Central memory CD4-positive, alpha-beta T cell (primary cell): ENCODE measurements around the gene FILIP1L.

Experiments used
- DNase-seq: peaks from one replicate; pipeline ENCODE4 v3.0.0; 2022
- total RNA-seq, 3 experiments: gene quantifications; one replicate each; lab custom pipeline; 2026; lab: John Stamatoyannopoulos, UW

FILIP1L gene
- 0.04 to 0.39 (median 0.05) reads per million in 3 experiments for total RNA-seq

GRCh38 chr3:100114413-100115030, at the start of gene FILIP1L:
Gene FILIP1L, minus strand, starts transcription at chr3:100114501.
- DNase-seq, result no peak

- no peak for DNase-seq
Measured at GRCh38 chr3:100163787-100164186, 49.5 kb upstream of the FILIP1L start.

DNA sequence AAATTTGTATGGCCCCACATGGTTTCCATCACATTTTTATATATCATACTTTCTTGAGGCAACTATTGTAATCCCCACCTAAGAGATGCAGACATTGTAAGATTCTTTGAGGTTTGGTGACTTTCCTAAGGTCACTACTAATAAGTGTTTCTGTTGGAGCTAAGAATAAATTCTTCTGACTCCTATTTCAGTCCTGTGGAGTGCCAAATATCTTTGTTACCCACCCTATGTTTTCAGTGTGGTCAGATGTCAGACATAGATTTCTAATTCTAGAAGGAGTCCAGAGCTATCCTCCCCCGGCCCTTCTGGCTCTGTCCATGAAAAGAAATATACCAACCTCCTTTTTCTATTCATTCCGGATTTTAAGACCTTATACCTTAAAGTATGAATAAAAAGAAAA, 46.2 kb upstream of the FILIP1L start:
- no peak for DNase-seq

DNA sequence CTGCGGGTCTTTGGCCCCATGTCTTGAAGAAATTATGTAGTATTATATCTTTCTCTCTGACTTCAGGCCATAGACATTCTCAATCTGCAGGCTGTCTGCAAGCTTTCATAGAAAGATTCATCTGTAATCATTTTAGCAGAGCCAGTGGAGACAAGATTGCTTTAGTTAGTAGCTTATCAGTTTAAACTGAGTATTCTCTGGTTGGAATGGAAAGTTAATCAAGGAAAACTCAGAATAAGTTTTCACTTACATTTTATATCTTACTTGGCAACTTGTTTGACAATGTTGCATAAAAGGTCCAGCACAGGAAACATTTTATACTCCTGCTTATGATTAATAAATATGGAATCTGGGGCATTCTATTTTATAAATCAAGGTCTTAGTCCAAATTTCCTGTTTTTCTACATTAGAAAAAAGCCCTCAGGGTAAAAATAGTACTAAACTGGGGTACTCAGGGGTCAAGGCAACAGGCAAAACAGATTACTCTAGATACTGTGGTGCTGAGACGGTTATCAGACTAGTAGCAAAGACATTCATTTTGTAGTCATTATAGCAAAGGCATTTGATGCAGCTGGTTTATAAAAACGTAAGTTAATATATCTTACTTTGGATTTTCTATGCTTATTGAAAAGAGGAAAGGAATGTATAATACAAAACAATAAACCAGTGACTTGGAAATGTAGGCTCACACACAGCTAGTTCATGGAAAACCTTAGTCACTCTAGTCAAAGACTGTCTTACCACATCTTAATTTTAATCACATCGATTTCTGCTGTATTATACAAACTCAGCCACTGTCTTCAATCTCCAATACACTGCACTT, 45.2 kb upstream of the FILIP1L start:
- DNase-seq, result no peak

DNA sequence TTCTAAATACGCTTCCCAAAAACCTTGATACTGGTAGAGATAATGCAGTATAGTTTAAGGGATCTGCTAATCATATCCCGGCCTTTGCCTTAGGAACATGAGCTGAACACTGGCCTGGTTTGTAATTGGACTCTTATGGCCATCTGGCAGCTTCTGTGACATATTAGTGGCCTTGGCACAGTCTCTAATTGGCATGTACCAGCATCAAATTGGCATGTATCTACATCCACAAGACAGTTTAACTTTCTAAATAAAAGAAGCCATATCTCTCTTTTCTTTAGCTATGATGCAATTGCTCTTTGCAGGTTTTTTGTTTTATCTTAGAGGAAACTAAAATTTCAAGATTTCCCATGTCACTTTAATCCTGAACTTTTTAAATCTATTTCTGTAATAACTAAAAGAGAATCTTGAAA, 44.6 kb upstream of the FILIP1L start:
- no peak for DNase-seq

GRCh38 chr3:100157685-100158084, 43.4 kb upstream of the FILIP1L start:
- no peak for DNase-seq

- no peak for DNase-seq
Measured at GRCh38 chr3:100155590-100155989, 41.3 kb upstream of the FILIP1L start.

- DNase-seq, result no peak
Measured at GRCh38 chr3:100155128-100155527, 40.8 kb upstream of the FILIP1L start.

DNA sequence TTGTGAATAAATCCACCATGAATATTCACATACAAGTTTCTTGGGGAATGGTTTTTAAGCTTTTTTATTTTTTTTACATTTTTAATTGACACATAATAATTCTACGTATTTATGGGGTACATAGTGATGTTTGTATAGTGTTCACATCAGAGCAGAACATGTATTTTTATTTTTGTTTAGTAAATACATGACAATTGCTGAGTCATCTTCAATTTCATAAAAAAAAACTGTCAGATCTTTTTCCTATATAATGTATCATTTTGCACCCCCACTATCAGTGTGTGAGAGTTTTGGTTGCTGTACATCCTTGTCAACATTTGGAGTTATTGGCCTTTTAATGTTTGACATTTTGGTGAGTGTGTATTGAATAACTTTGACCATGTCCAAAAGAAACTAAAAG, 39.9 kb upstream of the FILIP1L start:
- DNase-seq, result no peak

- DNase-seq, result no peak
Measured at GRCh38 chr3:100151024-100151707, 36.9 kb upstream of the FILIP1L start.

DNA sequence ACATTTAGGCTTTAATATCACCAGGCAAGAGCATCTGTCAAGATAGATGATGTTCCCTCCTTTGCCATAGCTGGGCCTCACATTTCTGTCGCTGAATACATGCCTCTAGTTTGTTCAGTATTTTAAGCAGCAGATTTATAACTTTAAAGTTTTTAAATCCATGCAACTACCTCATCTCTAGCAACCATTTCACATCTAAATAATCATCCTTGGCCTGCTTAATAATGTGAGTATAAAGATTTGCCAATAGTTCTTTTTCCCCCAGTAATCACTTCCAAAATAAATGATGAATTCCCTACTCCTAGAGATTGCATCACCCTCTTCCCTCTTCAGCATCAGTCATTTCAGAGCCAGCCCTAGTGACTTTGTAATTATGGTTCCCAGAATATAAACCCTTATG, 36.2 kb upstream of the FILIP1L start:
- DNase-seq, result no peak

DNA sequence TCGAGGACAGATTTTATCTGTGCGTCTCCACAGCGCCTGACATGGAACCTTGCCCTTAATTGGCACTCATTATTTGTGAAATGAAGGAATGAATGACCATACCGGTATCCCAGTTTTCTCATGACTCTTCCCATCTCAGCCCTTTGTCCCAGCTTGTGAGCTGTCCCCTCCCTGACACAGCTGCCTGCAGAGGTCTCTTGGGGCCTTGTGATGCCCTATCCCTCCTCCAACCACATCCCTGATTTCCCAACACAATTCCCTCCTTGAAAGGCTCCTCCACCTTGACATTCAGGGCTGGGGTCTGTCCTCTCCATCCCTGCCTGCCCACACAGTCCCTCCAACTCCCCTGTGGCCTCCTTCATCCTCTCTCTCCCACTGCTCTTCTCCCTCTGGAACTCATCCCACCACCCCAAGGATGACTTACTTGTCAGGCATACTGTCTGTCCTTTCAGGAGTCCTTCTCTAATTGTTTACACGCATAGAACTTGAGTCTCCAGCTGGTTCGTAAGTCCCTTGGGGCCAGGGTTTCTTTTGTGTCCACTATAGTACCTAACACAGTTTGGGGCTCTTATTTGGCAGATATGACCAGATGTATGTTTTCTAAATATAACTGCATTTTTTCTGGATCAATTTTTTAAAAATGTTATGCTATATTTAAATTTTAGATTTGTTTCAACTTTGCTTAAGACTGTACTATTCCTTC, 35.6 kb upstream of the FILIP1L start:
- DNase-seq, result no peak

DNA sequence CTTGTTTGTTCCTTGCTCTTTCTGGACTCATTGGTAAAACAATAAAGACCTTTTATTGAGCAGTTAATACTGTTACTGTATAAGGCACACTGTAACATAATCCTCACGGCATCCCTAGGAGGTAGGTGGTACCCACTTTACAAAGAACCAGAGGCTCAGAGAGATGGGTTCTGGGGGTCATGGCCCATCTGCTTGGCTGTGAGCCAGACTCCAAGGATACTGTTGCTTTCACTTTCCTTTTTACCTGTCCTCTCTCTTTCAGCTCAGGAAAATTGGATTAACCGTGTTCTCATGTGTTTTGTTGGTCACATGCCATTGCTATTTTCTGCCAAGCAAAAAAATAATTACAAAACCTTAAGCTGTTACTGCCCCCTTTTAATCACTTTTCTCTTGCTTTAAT, 34.8 kb upstream of the FILIP1L start:
- DNase-seq, result no peak

- no peak for DNase-seq
Measured at GRCh38 chr3:100144255-100144866, 30.1 kb upstream of the FILIP1L start.

GRCh38 chr3:100141586-100141985, 27.3 kb upstream of the FILIP1L start:
- DNase-seq, result no peak

DNA sequence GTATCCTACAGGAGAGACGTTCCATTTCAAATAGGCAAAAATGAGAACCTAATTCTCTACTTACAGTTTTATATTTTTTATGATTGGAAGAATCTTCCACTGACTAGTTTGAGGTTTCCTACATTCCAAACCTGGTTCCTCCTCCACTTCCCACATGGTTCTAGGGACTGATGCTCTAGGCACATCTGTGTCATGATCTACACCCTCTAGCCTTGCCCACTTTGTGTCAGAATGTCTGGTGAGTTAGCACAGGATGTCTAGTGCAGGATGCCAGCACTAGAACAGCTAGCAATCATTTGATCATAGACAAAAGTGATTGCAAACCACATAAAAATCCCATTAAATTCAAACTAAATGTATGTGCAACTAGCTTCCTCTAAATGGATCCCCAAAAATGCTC, 26.7 kb upstream of the FILIP1L start:
- no peak for DNase-seq

DNA sequence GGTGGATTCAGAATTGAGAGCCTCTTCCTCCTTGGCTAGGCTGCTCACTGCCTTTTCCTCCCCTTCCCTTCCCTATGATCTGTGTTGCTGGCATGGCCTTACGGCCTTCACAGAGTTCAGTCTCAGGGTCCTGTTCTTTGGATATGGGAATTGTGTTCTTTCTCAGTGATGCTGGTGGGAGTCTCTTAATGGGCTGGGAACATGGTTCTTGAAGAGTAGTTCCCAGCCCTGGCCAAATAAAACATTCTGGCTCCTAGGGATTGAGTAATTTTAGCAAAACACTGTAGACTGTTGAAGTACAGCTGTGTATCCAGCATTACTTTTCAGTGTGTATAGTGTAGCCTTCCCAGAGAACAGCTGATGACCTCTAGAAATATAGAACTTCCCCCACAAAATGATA, 22.6 kb upstream of the FILIP1L start:
- DNase-seq, result no peak

- DNase-seq, result no peak
Measured at GRCh38 chr3:100131241-100131640, 16.9 kb upstream of the FILIP1L start.

- no peak for DNase-seq
Measured at GRCh38 chr3:100129941-100130340, 15.6 kb upstream of the FILIP1L start.

- no peak for DNase-seq
Measured at GRCh38 chr3:100128565-100128964, 14.3 kb upstream of the FILIP1L start.

DNA sequence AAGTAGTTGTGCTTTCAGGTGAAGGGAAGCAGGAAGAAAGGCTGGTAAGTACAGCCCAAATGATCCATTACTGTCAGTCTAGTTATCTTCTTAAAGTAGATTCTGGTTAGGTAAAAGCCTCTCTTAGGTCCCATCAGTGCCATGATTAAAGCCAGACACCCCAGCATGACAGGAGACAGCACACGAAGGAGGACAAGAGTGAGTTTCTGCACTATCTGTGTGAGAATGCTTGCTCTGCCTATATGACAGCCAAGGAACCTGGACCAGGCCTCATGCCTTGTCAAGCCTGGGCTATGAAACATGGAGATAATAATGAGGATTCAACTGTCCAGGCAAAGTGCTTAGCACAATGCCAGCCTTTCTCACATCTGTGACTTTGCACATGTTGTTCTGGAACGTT, 13.5 kb upstream of the FILIP1L start:
- no peak for DNase-seq

GRCh38 chr3:100125161-100125938, 11.0 kb upstream of the FILIP1L start:
- DNase-seq, result no peak
